Measurements from ENCODE around the gene MUC15.

GRCh38 chr11:26593691-26594090 lies 21.6 kb upstream of the MUC15 start:
- TF ChIP-seq POLR2AphosphoS5 (IDR thresholded peaks at IDR 0.05; ENCODE audit: low read depth, low read length) (no peak), TAF1 (IDR thresholded peaks at IDR 0.05; ENCODE audit: borderline replicate concordance, low read depth, low read length) (no peak)
